A673 (cell line): ENCODE measurements around the gene MEGF6.

Experiments
- CTCF ChIP-seq: fragments of 300-800, 200-600 bp; sonication (generic); conservative IDR thresholded peaks from 2 replicates; pipeline ENCODE4 v1.5.1; 2017; ENCODE audit warnings: low read depth, mild to moderate bottlenecking, antibody characterized with exemption, low read length, moderate library complexity, mixed read lengths
- EZH2 ChIP-seq: fragments of 200-600 bp; sonication (generic); IDR thresholded peaks from 2 replicates; pipeline ENCODE4 v1.6.1; 2017; ENCODE audit warnings: borderline replicate concordance, low read depth, mild to moderate bottlenecking, mixed read lengths, antibody characterized with exemption, low read length; ENCODE audit not compliant: poor library complexity, severe bottlenecking

DNA sequence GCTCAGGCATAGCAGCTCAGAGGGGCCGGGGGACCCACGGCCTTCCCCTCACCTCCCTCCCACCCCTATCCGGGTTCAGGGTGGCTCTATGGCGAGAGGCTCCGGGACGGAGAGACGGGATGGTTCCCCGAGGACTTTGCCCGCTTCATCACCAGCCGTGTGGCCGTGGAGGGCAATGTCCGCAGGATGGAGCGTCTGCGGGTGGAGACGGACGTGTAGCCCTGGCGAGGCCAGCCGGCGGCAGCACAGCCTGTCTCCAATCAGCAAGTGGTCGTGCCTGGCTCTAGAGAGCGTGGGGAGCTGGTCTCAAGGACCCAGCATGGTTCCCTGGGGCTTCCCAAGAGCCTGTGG lies 131.0 kb downstream of the MEGF6 start:
- TF ChIP-seq CTCF (no peak), EZH2 (no peak)
